ENCODE data around the gene AKAP12.

- TF ChIP-seq EZH2 (optimal IDR thresholded peaks at IDR 0.05; ENCODE audit: low read depth, low read length) (no peak), CTCF (IDR thresholded peaks at IDR 0.05; ENCODE audit: low read length) (no peak)
These were observed 46.4 kb downstream of the AKAP12 start for GRCh38 chr6:151286214-151286613.

All from MM.1S (cell line).